Body of pancreas (tissue), 4 donors: ENCODE data around the gene DNAJC3.

Source experiments
- POLR2A ChIP-seq, 3 donors: fragments of 450-650 bp; IDR thresholded peaks; one replicate each; pipeline ENCODE4 v1.6.1; 2016; ENCODE audit warnings: antibody characterized with exemption in 3 of 3, mild to moderate bottlenecking in 2 of 3
- TF ChIP-seq, protein P1 (sequence below), 7 experiments: fragments of 450-650 bp in 4 of 7; fragments of 200-600 bp in 3 of 7; sonication (generic) in 3 of 7; IDR thresholded peaks; one replicate each; pipeline ENCODE4 v1.5.1; 2016 to 2019; ENCODE audit warnings: antibody characterized with exemption in 7 of 7

DNA sequence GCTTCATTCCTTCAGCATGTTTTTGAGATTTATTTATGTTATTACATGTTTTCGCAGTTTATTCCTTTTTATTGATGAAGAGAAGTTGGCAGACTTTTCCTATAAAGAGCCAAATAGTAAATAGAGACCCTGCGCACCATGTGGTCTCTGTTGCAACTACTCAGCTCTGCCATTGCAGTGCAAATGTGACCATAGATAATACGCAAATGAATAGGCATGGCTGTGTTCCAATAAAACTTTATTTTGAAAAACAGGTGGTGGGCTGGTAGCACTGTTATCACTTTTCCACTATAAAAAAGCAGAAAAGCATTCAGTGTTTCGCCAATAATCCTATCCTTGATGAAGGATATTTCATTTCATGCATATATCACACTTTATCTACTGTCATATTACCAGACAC, 95.0 kb downstream of the DNAJC3 start:
- TF ChIP-seq POLR2A (IDR thresholded peaks at IDR 0.05), result no peak
- TF ChIP-seq, protein P1, sequence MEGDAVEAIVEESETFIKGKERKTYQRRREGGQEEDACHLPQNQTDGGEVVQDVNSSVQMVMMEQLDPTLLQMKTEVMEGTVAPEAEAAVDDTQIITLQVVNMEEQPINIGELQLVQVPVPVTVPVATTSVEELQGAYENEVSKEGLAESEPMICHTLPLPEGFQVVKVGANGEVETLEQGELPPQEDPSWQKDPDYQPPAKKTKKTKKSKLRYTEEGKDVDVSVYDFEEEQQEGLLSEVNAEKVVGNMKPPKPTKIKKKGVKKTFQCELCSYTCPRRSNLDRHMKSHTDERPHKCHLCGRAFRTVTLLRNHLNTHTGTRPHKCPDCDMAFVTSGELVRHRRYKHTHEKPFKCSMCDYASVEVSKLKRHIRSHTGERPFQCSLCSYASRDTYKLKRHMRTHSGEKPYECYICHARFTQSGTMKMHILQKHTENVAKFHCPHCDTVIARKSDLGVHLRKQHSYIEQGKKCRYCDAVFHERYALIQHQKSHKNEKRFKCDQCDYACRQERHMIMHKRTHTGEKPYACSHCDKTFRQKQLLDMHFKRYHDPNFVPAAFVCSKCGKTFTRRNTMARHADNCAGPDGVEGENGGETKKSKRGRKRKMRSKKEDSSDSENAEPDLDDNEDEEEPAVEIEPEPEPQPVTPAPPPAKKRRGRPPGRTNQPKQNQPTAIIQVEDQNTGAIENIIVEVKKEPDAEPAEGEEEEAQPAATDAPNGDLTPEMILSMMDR (IDR thresholded peaks at IDR 0.05), result no peak
